BJ (cell line): ENCODE data around the gene NRCAM. TPM values are rescaled to one million over a fixed set of nuclear protein-coding genes. Genes with fewer than 3 reads are reported as not detected.

Experiments
- CTCF ChIA-PET: fragments of 350-600 bp; formaldehyde crosslinking; extraction: SDS; loops from one replicate; lab custom pipeline; 2021; ENCODE audit warnings: antibody characterized with exemption, inconsistent platforms; lab: Yijun Ruan, JAX
- POLR2A ChIA-PET: fragments of 300-600 bp; sonication (Branson Sonifier 250); formaldehyde crosslinking; extraction: SDS; loops from one replicate; lab custom pipeline; 2021; ENCODE audit warnings: antibody characterized with exemption; lab: Charles Lee
- DNase-seq: peaks from one replicate; pipeline ENCODE4 v3.0.0-alpha.2; 2011; ENCODE audit warnings: low read depth
- H3K27me3 ChIP-seq: 2 replicates; pipeline ENCODE4 v1.6.0; 2011; ENCODE audit warnings: low read length; ENCODE audit not compliant: control insufficient read depth, insufficient read depth
- H3K36me3 ChIP-seq: 2 replicates; pipeline ENCODE4 v1.5.1; 2011; ENCODE audit warnings: low read length; ENCODE audit not compliant: control insufficient read depth, insufficient read depth
- H3K4me3 ChIP-seq: 2 replicates; pipeline ENCODE4 v1.5.1; 2011; ENCODE audit warnings: low read depth, mild to moderate bottlenecking, control low read depth, low read length
- polyA plus RNA-seq: library from polyadenylated mRNA; depleted of rRNA; stranded (reverse); fragments of >200 nt; gene quantifications from 2 replicates; pipeline ENCODE4 v1.2.3, GENCODE V29; 2011
- TF ChIP-seq, protein P1 (sequence below): IDR thresholded peaks from 2 replicates; pipeline ENCODE4 v1.5.1; 2011; ENCODE audit warnings: low read depth, mild to moderate bottlenecking, control low read depth, inconsistent platforms, low read length, moderate library complexity; ENCODE audit not compliant: insufficient read depth

Gene NRCAM
- polyA plus RNA-seq, 1 experiment = 1.1 TPM

- ChIA-PET CTCF (interaction anchor here (1.1 to 1.9 kb wide), 2 partner anchors 8 to 10 kb away, joined by 3 to 9 read pairs; no protein-coding TSS in a partner anchor), POLR2A (no interaction called here)
- TF ChIP-seq, protein P1, sequence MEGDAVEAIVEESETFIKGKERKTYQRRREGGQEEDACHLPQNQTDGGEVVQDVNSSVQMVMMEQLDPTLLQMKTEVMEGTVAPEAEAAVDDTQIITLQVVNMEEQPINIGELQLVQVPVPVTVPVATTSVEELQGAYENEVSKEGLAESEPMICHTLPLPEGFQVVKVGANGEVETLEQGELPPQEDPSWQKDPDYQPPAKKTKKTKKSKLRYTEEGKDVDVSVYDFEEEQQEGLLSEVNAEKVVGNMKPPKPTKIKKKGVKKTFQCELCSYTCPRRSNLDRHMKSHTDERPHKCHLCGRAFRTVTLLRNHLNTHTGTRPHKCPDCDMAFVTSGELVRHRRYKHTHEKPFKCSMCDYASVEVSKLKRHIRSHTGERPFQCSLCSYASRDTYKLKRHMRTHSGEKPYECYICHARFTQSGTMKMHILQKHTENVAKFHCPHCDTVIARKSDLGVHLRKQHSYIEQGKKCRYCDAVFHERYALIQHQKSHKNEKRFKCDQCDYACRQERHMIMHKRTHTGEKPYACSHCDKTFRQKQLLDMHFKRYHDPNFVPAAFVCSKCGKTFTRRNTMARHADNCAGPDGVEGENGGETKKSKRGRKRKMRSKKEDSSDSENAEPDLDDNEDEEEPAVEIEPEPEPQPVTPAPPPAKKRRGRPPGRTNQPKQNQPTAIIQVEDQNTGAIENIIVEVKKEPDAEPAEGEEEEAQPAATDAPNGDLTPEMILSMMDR = no peak
- Histone ChIP-seq H3K36me3 (no peaks in the 10 kb centered on the region), H3K27me3 (no peaks in the 10 kb centered on the region), H3K4me3 (no peak overlapping the region)
- DNase-seq = no peak
These were observed 221.2 kb downstream of the NRCAM start for GRCh38 chr7:108234971-108235450.

- CTCF ChIA-PET = no interaction called here
- TF ChIP-seq, protein P1 = no peak
- Histone ChIP-seq H3K27me3 (no peaks in the 10 kb centered on the region), H3K36me3 (no peaks in the 10 kb centered on the region), H3K4me3 (no peak overlapping the region)
- POLR2A ChIA-PET = no interaction called here
- no peak for DNase-seq
These were observed 222.0 kb downstream of the NRCAM start for GRCh38 chr7:108234281-108234680.

- TF ChIP-seq, protein P1 = no peak
- Histone ChIP-seq H3K36me3 (no peaks in the 10 kb centered on the region), H3K4me3 (no peak overlapping the region), H3K27me3 (no peaks in the 10 kb centered on the region)
- DNase-seq = no peak
- CTCF ChIA-PET = no interaction called here
- POLR2A ChIA-PET = no interaction called here
These were observed 224.2 kb downstream of the NRCAM start for GRCh38 chr7:108232076-108232475.

DNA sequence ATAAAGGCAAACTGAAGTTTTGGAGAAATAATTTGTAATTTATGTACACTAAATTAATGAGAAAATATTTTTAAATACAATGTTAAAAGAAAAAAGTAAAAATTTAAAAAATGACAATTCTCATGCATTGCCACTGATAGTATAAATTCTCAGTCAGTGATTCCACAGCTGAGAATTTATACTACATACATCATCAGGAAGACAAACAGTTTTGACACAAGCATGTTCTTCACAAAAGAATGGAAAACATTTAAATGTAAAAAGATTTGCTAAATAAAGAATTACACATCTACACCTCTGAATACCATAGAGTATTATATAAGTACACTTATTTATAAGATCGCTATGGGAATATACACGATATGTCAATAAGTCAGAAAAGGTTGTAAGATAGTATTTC, 225.0 kb downstream of the NRCAM start:
- ChIA-PET CTCF (interaction anchor here (1.0 kb wide), 1 partner anchor 9 kb away, joined by 4 read pairs; no protein-coding TSS in a partner anchor), POLR2A (no interaction called here)
- no peaks in the 10 kb centered on the region for H3K27me3 ChIP-seq
- DNase-seq = no peak
- no peak overlapping the region for H3K4me3 ChIP-seq
- no peaks in the 10 kb centered on the region for H3K36me3 ChIP-seq
- TF ChIP-seq, protein P1 = no peak

- Histone ChIP-seq H3K36me3 (no peaks in the 10 kb centered on the region), H3K4me3 (no peak overlapping the region), H3K27me3 (no peaks in the 10 kb centered on the region)
- POLR2A ChIA-PET = no interaction called here
- TF ChIP-seq, protein P1 = no peak
- CTCF ChIA-PET = interaction anchor here (0.5 to 1.4 kb wide), 3 partner anchors 8 to 299 kb away, joined by 3 to 4 read pairs (median 3); no protein-coding TSS in a partner anchor
- no peak for DNase-seq
These were observed 228.9 kb downstream of the NRCAM start for GRCh38 chr7:108227366-108227765.
